K562 (cell line): Measurements from ENCODE around the gene PTPN7. TPM values are rescaled to one million over a fixed set of nuclear protein-coding genes. Genes with fewer than 3 reads are reported as not detected.
A peak's percentile ranks its signal among the peaks of the same experiment; 100 is the strongest.

Experiments
- CBFA2T3 ChIP-seq: fragments of 450-650 bp; IDR thresholded peaks from 2 replicates; pipeline ENCODE4 v1.6.1; 2017
- CHCHD3 ChIP-seq: fragments of 250-450 bp; sonication (Bioruptor Pico); IDR thresholded peaks from 2 replicates; pipeline ENCODE4 v2.1.2; 2022; ENCODE audit warnings: mild to moderate bottlenecking
- CREB3L1 ChIP-seq: fragments of 450-650 bp; IDR thresholded peaks from 2 replicates; pipeline ENCODE4 v1.6.1; 2014; ENCODE audit warnings: low read depth, mild to moderate bottlenecking, moderate library complexity, borderline replicate concordance
- DNMT1 ChIP-seq: fragments of 450-650 bp; IDR thresholded peaks from 2 replicates; pipeline ENCODE4 v1.6.1; 2016; ENCODE audit warnings: antibody characterized with exemption, mild to moderate bottlenecking
- EGR1 ChIP-seq: fragments of 450-650 bp; conservative IDR thresholded peaks from 2 replicates; pipeline ENCODE4 v1.6.1; 2017; ENCODE audit warnings: mild to moderate bottlenecking
- ETV5 ChIP-seq: sonication (generic); formaldehyde crosslinking; IDR thresholded peaks from 2 replicates; pipeline ENCODE4 v1.4.0; 2020; ENCODE audit warnings: low read depth, mild to moderate bottlenecking, missing genetic modification reagents
- FOXP1 ChIP-seq: sonication (generic); formaldehyde crosslinking; IDR thresholded peaks from 2 replicates; pipeline ENCODE4 v1.8.0; 2022; ENCODE audit warnings: mild to moderate bottlenecking, missing genetic modification reagents
- RBFOX2 ChIP-seq: fragments of 200-400 bp; formaldehyde crosslinking; IDR thresholded peaks from 2 replicates; pipeline ENCODE4 v1.6.1; 2017; ENCODE audit warnings: low read depth, mild to moderate bottlenecking, low read length, moderate library complexity
- RREB1 ChIP-seq: fragments of 250-450 bp; sonication (Bioruptor Pico); IDR thresholded peaks from 2 replicates; pipeline ENCODE4 v1.4.0; 2020
- SPI1 ChIP-seq: IDR thresholded peaks from 2 replicates; pipeline ENCODE4 v1.6.1; 2011; ENCODE audit warnings: low read depth, low read length, control low read depth, borderline replicate concordance
- TCF15 ChIP-seq: fragments of 250-450 bp; sonication (Bioruptor Pico); IDR thresholded peaks from 2 replicates; pipeline ENCODE4 v1.8.0; 2022; ENCODE audit warnings: moderate library complexity, mild to moderate bottlenecking, inconsistent platforms
- ZBTB11 ChIP-seq, 3 experiments: fragments of 200-800 bp in 1 of 3; fragments of 250-450 bp in 1 of 3; fragments of 450-650 bp in 1 of 3; sonication (Bioruptor Pico) in 1 of 3; sonication (Bioruptor generic) in 1 of 3; formaldehyde crosslinking in 1 of 3; IDR thresholded peaks; 2 replicates each; pipeline versions ENCODE4 v1.6.1 to v1.8.0; 2016 to 2022; ENCODE audit warnings: mild to moderate bottlenecking in 2 of 3, missing genetic modification characterization in 2 of 3, missing compliant biosample characterization in 1 of 3, moderate library complexity in 1 of 3
- ZBTB7A ChIP-seq: IDR thresholded peaks from 2 replicates; pipeline ENCODE4 v1.6.1; 2011; ENCODE audit warnings: low read depth, mild to moderate bottlenecking, low read length, moderate library complexity, borderline replicate concordance; ENCODE audit not compliant: control insufficient read depth
- ZNF133 ChIP-seq: fragments of 250-450 bp; sonication (Bioruptor Pico); IDR thresholded peaks from 2 replicates; pipeline ENCODE4 v1.4.0; 2020; ENCODE audit warnings: mild to moderate bottlenecking
- ZNF282 ChIP-seq: sonication (generic); formaldehyde crosslinking; IDR thresholded peaks from 2 replicates; pipeline ENCODE4 v1.8.1; 2023; ENCODE audit warnings: missing genetic modification reagents
- polyA plus RNA-seq, 8 experiments: library from polyadenylated mRNA; depleted of rRNA in 4 of 8; stranded (reverse) in 5 of 8; unstranded in 3 of 8; fragments of >200 nt; fragmentation: Nextera tagmentation in 2 of 8; fragmentation: Illumina TruSeq in 1 of 8; extraction: Ambion mirVana in 2 of 8; extraction: Trizol in 1 of 8; gene quantifications; 2 replicates each; pipeline versions ENCODE4 v1.2.1 to v1.2.3, GENCODE V29; 2011 to 2014; ENCODE audit warnings: inconsistent platforms in 1 of 8, missing spikeins in 1 of 8
- total RNA-seq, 7 experiments: library from RNA; depleted of rRNA in 6 of 7; stranded (reverse); fragments of >200 nt in 6 of 7; fragmentation: Illumina TruSeq in 2 of 7; extraction: Trizol in 2 of 7; gene quantifications; 2 replicates each; pipeline versions ENCODE4 v1.2.1 to v1.2.3, GENCODE V29; 2011 to 2021; ENCODE audit warnings: low replicate concordance in 1 of 7

The PTPN7 gene
- total and polyA plus RNA-seq, 9 of the 15 experiments (the other 6 are each of a cell fraction or from before 2014, with no cell fraction given), result 18.7 to 144 (median 120) TPM

- TF ChIP-seq TCF15 (CRISPR knock-in tag), result no peak
- TF ChIP-seq RBFOX2, result peak; percentile 3; the same call in 1 of the 2 replicates
- TF ChIP-seq CHCHD3 (CRISPR knock-in tag), result no peak
- TF ChIP-seq RREB1 (CRISPR knock-in tag), result no peak
- TF ChIP-seq CREB3L1, result no peak
- TF ChIP-seq ZBTB7A, result peak; percentile 55; the same call in 1 of the 2 replicates
- TF ChIP-seq ZNF282 (CRISPR knock-in tag), result no peak
- no peak for TF ChIP-seq ZNF133 (CRISPR knock-in tag)
- TF ChIP-seq SPI1, result 0 out of 2 replicates have a peak, but pooled peaks have one; percentile 22
- TF ChIP-seq DNMT1, result no peak
- TF ChIP-seq EGR1, result 0 out of 2 replicates have a peak, but pooled peaks have one; percentile 34
- TF ChIP-seq ZBTB11 (CRISPR knock-in tag; IDR thresholded peaks at IDR 0.05), result no peak
- TF ChIP-seq ETV5 (CRISPR knock-in tag), result 0 out of 2 replicates have a peak, but pooled peaks have one; percentile 25
- 0 out of 2 replicates have a peak, but pooled peaks have one; percentile 10 for TF ChIP-seq CBFA2T3
- TF ChIP-seq FOXP1, result no peak
Observed at GRCh38 chr1:202150602-202151001, 9.8 kb downstream of the PTPN7 start (continued).
